NCI-H748 (cell line): ENCODE measurements around the gene SPPL3.
"Not testable (repeated sequence)": the region's sequence is repeated elsewhere in the genome, so short reads cannot be mapped to it uniquely, and the experiment has no call there.

ENCODE experiments used
- DNase-seq: peaks from one replicate; lab custom pipeline; 2025; ENCODE audit not compliant: unreplicated experiment; lab: John Stamatoyannopoulos, UW

The SPPL3 gene

DNA sequence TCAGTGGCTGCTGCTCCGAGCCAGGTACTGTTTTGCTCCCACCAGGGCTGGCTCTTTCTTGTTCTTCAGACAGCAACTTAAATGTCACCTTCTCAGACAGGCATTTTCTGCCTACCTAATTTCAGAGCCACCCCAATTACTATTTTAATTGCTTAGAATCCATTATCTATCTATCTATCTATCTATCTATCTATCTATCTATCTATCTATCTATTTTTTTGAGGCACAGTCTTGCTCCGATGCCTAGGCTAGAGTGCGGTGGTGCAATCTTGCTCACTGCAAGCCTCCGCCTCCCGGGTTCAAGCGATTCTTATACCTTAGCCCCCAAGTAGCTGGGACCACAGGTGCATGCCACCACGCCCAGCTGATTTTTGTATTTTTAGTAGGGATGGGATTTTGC lies 58.5 kb downstream of the SPPL3 start:
- no peak for DNase-seq

DNA sequence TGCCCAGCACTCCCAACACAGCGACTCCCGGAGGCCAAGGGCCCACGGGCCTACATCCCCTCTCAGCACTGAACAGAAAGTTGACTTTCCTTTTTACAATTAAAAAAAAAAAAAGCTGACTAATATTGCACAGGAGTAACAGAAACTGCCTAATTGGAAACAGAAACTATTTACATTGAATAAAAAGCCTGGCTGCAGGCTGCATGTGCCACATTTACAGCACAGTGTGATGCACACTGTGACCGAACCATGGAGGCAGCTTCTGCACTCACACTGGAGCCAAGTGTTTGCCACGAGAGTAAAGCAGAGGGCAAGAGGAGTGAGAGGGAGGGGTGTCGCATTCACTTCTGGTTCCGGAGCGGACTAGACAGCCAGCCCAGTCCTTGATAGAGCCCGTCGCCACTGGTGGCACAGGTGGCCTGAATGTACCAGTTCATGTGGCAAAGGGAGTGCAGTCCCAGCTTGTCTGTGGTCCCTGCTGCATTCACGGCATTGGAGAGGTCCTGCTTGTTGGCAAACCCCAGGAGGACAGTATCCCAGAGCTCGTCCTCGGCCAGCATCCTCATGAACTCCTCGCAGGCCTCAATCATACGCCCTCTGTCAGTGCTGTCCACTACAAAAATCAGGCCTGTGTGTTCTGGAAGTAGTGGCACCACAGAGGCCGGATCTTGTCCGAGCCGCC lies 59.2 kb downstream of the SPPL3 start:
- no peak for DNase-seq

DNA sequence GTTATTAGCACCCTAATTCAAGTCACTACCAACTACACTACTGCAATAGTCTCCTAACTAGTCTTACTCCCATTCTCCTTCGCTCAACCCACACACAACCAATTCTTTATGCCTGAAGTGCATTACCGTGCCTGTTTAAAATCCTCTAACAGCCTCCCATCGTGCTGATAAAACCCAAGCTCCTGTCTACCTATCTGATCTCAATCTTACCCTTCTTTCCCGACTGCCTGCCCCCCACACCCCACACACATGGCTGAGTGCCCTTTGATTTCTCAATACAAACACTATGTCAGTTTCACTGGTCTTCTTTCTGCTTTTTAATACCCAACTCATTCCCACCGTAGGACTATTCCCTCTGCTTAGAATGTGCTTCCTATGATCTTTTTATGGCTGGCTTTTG lies 59.9 kb downstream of the SPPL3 start:
- DNase-seq, result no peak

DNA sequence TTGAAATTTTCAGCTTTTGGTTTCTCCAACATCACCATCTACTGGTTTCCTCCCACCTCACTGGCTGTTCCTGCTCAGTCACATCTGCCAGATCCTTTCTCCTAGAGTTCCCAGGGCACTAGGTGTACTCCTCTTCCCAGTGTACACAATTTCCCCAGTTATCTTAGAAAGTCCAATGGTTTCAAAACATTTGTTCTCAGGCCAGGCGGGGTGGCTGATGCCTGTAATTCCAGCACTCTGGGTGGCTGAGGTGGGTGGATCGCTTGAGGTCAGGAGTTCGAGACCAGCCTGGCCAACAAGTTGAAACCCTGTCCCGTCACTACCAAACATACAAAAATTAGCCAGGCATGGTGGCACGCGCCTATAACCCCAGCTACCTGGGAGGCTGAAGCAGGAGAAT lies 60.7 kb downstream of the SPPL3 start:
- no peak for DNase-seq

GRCh38 chr12:120842595-120842994 lies 61.6 kb downstream of the SPPL3 start:
- no peak for DNase-seq

DNA sequence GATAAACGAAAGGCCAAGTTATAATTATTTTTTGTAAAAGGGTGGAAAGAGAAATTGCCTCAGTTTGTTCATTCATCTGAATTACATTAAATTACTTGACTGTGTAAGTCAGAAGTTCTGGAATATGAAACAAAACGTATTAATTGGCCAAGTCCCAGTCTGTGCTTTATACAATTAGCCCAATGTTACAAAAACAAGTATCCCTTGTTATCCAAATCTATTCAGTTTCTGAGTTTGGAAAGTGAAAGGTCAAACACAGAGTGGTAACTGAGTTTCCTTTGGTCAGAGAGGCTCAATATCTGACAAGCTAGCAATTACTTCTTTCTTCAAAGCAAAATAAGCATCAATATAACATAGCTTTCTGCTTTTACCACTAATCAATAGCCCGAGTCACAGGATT lies 62.6 kb downstream of the SPPL3 start:
- DNase-seq, result no peak

- no peak for DNase-seq
Measured at GRCh38 chr12:120839503-120839902, 64.7 kb downstream of the SPPL3 start.

DNA sequence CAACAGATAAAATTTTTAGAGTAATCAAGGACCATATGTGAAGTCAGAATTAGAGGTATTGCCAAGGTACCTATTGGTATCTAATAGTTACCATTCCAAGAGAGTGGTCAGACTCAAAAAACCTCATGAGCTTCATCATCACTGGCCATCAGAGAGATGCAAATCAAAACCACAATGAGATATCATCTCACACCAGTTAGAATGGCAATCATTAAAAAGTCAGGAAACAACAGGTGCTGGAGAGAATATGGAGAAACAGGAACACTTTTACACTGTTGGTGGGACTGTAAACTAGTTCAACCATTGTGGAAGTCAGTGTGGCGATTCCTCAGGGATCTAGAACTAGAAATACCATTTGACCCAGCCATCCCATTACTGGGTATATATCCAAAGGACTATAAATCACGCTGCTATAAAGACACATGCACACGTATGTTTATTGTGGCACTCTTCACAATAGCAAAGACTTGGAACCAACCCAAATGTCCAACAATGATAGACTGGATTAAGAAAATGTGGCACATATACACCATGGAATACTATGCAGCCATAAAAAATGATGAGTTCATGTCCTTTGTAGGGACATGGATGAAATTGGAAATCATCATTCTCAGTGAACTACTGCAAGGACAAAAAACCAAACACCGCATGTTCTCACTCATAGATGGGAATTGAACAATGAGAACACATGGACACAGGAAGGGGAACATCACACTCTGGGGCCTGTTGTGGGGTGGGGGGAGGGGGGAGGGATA lies 65.4 kb downstream of the SPPL3 start:
- DNase-seq, result not testable (repeated sequence)

- DNase-seq, result no peak
Measured at GRCh38 chr12:120836114-120836684, 68.0 kb downstream of the SPPL3 start.

DNA sequence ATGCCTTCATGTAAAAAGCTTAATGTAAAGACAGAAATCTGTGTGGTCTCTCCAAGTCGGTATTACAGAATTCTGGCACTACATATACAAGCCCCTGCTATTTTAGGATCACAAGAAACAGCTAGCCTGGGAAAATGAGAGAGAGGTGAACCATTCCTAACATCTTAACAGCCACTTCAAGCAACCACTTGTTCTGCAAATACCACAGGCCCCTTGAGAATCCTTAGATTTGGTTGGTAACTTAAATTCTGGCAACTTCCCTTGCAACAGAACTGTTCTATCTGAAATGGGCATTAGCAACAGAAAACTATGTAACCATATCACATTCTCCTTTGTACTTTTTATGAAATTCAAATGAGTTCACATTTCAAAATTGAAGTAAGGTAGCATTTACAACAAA lies 68.5 kb downstream of the SPPL3 start:
- DNase-seq, result no peak

GRCh38 chr12:120835304-120835612 lies 68.9 kb downstream of the SPPL3 start:
- no peak for DNase-seq

- DNase-seq, result no peak
Measured at GRCh38 chr12:120834489-120835303, 69.5 kb downstream of the SPPL3 start.

DNA sequence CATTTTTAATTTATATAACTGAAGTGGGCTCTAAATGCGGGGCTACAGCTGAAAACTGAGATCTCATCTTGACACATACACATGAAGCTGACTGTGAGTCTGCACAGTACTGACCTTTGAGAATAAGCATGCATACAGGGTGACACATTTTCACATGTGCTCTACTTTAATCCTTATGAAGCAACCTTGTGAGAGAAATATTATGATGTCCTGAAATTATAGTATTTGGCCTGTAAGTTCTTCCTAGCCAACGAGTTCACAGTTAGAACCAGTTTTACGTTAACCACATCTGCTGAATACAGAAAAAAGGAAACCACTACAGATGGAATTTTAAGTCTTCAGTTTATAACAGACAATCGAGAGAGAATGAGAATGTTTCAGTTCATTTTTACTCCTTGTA lies 70.3 kb downstream of the SPPL3 start:
- DNase-seq, result no peak

- no peak for DNase-seq
Measured at GRCh38 chr12:120832737-120833136, 71.4 kb downstream of the SPPL3 start.

DNA sequence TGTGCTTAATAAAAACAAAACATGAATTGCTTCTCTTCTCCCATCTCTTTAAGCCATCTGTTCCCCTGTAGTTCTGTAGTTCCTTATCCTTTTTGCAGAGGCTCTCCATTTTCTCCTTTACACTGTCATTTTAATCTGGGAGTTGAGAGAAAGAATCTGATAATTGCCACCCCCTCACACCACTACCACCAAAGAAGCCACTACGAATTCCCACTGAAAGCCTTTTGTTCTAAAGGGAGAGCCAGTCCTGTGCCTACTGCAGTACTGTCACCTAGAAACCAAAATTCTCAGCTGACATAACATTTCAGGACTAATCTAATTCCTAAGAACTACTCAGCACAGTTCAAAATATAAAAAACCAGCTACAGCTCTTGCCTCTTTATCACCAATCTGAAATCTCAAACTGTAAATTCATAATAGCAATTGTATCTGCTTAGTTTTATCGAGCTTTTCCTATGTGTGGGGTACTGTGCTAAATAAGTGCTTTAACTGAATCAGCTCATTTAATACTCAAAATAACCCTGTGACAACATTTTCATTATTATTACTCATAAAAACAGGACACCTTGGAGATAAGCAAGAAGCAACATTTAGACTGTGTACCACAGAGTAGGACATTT lies 72.4 kb downstream of the SPPL3 start:
- DNase-seq, result no peak

DNA sequence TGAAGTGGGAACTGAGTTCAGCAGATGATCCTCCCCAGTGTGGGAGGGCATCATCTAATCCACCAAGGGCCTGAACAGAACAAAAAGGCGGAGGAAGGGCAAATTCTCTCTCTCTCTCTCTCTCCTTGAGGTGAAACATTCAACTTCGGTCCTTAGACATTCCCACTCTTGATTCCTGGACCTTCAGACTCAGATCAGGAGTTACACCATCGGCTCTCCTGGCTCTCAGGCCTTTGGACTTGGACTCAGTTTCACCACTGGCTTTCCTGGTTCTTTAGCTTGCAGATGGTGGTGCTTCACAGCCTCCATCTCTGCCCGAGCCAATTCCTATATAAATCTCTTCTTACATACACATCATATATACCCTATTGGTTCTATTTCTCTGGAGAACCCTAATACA lies 73.2 kb downstream of the SPPL3 start:
- DNase-seq, result no peak

GRCh38 chr12:120830052-120830940 lies 73.9 kb downstream of the SPPL3 start:
- DNase-seq, result no peak

DNA sequence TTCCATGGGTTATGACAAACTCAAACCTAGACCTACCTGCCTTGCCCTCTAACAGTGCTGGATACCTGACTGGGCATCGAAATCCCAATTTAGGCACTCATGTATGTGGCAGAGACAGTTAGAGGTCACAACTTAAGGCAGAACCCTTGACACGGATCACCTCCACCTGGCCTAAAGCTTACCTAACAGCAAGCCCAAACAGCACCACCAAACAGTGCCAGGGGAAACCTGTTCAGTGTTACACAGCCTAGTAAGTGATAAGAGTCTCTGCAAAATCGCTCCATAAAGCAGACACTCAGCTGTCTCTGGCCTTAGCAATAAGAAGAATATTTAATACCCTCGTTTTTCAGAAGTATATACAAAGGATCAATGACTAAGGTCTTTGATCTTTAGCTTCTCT lies 77.8 kb downstream of the SPPL3 start:
- DNase-seq, result no peak

DNA sequence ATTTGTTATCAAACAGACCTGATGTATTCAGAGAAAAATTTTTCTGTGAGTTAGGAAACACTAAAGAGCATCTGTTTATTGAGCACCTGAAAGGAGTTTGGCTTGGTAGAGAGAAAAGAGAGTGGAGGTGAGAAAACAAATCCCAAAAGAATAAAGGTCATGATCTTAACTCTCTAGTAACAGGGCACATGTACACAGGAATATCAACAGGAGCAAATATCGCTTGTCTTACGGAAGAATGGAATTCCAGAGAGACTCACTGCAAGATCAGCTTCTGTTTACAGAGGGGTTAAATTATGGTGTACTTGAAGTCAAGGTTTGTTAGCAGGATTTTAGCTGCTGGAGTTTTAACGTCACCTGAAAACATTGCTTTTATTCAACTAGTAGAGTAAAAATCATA lies 78.8 kb downstream of the SPPL3 start:
- DNase-seq, result no peak

- no peak for DNase-seq
Measured at GRCh38 chr12:120822832-120823503, 81.2 kb downstream of the SPPL3 start.
